ENCODE data around the gene ACSS1. TPM values are rescaled to one million over a fixed set of nuclear protein-coding genes. Genes with fewer than 3 reads are reported as not detected.

The ACSS1 gene
- total RNA-seq, 1 experiment from 2014 or later: 1.5 TPM

- TF ChIP-seq E2F5 (CRISPR knock-in tag; IDR thresholded peaks at IDR 0.05): 0 out of 2 replicates have a peak, but pooled peaks have one; percentile 29
- TF ChIP-seq, protein P1, sequence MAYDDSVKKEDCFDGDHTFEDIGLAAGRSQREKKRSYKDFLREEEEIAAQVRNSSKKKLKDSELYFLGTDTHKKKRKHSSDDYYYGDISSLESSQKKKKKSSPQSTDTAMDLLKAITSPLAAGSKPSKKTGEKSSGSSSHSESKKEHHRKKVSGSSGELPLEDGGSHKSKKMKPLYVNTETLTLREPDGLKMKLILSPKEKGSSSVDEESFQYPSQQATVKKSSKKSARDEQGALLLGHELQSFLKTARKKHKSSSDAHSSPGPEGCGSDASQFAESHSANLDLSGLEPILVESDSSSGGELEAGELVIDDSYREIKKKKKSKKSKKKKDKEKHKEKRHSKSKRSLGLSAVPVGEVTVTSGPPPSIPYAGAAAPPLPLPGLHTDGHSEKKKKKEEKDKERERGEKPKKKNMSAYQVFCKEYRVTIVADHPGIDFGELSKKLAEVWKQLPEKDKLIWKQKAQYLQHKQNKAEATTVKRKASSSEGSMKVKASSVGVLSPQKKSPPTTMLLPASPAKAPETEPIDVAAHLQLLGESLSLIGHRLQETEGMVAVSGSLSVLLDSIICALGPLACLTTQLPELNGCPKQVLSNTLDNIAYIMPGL (CRISPR knock-in tag; IDR thresholded peaks at IDR 0.05): no peak
- TF ChIP-seq ATF1 (CRISPR knock-in tag; IDR thresholded peaks at IDR 0.05): no peak
- TF ChIP-seq NR3C1 (CRISPR knock-in tag; conservative IDR thresholded peaks at IDR 0.05; ENCODE audit: low read depth): no peak
- no peak for TF ChIP-seq KAT7 (CRISPR knock-in tag; IDR thresholded peaks at IDR 0.05; ENCODE audit: borderline replicate concordance)
- no peak; the same call in 1 of the 2 replicates for TF ChIP-seq ZNF317 (CRISPR knock-in tag; IDR thresholded peaks at IDR 0.05; ENCODE audit: borderline replicate concordance, low read depth)
- TF ChIP-seq, protein P2, sequence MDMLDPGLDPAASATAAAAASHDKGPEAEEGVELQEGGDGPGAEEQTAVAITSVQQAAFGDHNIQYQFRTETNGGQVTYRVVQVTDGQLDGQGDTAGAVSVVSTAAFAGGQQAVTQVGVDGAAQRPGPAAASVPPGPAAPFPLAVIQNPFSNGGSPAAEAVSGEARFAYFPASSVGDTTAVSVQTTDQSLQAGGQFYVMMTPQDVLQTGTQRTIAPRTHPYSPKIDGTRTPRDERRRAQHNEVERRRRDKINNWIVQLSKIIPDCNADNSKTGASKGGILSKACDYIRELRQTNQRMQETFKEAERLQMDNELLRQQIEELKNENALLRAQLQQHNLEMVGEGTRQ (CRISPR knock-in tag; IDR thresholded peaks at IDR 0.05): peak; percentile 52
- peak; percentile 68; the same call in 1 of the 2 replicates for TF ChIP-seq CREM (CRISPR knock-in tag; IDR thresholded peaks at IDR 0.05)
- TF ChIP-seq ETV6 (CRISPR knock-in tag; IDR thresholded peaks at IDR 0.05): peak; percentile 84; the same call in 1 of the 2 replicates
- TF ChIP-seq MXD4 (CRISPR knock-in tag; IDR thresholded peaks at IDR 0.05; ENCODE audit: borderline replicate concordance): no peak
- peak; percentile 57 for TF ChIP-seq ZNF263 (CRISPR knock-in tag; IDR thresholded peaks at IDR 0.05; ENCODE audit: low read depth)
- TF ChIP-seq, protein P3, sequence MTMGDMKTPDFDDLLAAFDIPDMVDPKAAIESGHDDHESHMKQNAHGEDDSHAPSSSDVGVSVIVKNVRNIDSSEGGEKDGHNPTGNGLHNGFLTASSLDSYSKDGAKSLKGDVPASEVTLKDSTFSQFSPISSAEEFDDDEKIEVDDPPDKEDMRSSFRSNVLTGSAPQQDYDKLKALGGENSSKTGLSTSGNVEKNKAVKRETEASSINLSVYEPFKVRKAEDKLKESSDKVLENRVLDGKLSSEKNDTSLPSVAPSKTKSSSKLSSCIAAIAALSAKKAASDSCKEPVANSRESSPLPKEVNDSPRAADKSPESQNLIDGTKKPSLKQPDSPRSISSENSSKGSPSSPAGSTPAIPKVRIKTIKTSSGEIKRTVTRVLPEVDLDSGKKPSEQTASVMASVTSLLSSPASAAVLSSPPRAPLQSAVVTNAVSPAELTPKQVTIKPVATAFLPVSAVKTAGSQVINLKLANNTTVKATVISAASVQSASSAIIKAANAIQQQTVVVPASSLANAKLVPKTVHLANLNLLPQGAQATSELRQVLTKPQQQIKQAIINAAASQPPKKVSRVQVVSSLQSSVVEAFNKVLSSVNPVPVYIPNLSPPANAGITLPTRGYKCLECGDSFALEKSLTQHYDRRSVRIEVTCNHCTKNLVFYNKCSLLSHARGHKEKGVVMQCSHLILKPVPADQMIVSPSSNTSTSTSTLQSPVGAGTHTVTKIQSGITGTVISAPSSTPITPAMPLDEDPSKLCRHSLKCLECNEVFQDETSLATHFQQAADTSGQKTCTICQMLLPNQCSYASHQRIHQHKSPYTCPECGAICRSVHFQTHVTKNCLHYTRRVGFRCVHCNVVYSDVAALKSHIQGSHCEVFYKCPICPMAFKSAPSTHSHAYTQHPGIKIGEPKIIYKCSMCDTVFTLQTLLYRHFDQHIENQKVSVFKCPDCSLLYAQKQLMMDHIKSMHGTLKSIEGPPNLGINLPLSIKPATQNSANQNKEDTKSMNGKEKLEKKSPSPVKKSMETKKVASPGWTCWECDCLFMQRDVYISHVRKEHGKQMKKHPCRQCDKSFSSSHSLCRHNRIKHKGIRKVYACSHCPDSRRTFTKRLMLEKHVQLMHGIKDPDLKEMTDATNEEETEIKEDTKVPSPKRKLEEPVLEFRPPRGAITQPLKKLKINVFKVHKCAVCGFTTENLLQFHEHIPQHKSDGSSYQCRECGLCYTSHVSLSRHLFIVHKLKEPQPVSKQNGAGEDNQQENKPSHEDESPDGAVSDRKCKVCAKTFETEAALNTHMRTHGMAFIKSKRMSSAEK (CRISPR knock-in tag; IDR thresholded peaks at IDR 0.05; ENCODE audit: borderline replicate concordance): no peak
- peak; percentile 78 for TF ChIP-seq NR2C2 (CRISPR knock-in tag; IDR thresholded peaks at IDR 0.05)
- TF ChIP-seq, protein P4, sequence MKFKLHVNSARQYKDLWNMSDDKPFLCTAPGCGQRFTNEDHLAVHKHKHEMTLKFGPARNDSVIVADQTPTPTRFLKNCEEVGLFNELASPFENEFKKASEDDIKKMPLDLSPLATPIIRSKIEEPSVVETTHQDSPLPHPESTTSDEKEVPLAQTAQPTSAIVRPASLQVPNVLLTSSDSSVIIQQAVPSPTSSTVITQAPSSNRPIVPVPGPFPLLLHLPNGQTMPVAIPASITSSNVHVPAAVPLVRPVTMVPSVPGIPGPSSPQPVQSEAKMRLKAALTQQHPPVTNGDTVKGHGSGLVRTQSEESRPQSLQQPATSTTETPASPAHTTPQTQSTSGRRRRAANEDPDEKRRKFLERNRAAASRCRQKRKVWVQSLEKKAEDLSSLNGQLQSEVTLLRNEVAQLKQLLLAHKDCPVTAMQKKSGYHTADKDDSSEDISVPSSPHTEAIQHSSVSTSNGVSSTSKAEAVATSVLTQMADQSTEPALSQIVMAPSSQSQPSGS (CRISPR knock-in tag; IDR thresholded peaks at IDR 0.05; ENCODE audit: borderline replicate concordance, low read depth): peak; percentile 85
- TF ChIP-seq ATF6 (CRISPR knock-in tag; IDR thresholded peaks at IDR 0.05): no peak
- TF ChIP-seq SOX15 (CRISPR knock-in tag; IDR thresholded peaks at IDR 0.05): no peak
- TF ChIP-seq, protein P5, sequence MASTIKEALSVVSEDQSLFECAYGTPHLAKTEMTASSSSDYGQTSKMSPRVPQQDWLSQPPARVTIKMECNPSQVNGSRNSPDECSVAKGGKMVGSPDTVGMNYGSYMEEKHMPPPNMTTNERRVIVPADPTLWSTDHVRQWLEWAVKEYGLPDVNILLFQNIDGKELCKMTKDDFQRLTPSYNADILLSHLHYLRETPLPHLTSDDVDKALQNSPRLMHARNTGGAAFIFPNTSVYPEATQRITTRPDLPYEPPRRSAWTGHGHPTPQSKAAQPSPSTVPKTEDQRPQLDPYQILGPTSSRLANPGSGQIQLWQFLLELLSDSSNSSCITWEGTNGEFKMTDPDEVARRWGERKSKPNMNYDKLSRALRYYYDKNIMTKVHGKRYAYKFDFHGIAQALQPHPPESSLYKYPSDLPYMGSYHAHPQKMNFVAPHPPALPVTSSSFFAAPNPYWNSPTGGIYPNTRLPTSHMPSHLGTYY (CRISPR knock-in tag; IDR thresholded peaks at IDR 0.05): no peak
- no peak for TF ChIP-seq OVOL2 (CRISPR knock-in tag; IDR thresholded peaks at IDR 0.05; ENCODE audit: borderline replicate concordance)
- TF ChIP-seq AR (CRISPR knock-in tag; IDR thresholded peaks at IDR 0.05): no peak
- peak; percentile 89 for TF ChIP-seq ZBTB43 (CRISPR knock-in tag; IDR thresholded peaks at IDR 0.05)
Measured at GRCh38 chr20:25058051-25058846, at the start of gene ACSS1 (continued).

All from WTC11 (cell line).